ENCODE data around the gene SLC22A3.

DNA sequence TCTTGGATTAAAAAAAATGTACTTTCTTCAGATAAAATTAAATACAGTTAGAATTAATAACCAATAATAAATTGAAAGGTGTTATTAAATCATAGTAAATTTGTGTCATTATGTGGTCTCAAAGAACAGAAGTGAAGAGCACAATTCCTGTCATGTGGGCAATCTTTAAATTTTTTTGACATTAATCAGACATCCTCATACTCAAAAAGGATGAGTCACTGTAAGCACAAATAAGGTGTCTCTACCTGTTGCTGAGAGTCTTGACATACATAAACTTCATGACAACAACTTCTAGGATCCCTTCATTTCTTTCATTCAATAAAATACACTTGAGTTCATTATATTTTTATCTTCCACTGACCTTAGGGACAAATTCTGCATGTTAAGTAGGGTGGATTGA is 76.1 kb downstream of the SLC22A3 start:
- TF ChIP-seq, protein P1, sequence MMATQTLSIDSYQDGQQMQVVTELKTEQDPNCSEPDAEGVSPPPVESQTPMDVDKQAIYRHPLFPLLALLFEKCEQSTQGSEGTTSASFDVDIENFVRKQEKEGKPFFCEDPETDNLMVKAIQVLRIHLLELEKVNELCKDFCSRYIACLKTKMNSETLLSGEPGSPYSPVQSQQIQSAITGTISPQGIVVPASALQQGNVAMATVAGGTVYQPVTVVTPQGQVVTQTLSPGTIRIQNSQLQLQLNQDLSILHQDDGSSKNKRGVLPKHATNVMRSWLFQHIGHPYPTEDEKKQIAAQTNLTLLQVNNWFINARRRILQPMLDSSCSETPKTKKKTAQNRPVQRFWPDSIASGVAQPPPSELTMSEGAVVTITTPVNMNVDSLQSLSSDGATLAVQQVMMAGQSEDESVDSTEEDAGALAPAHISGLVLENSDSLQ (IDR thresholded peaks at IDR 0.05): no peak
- TF ChIP-seq LEF1 (IDR thresholded peaks at IDR 0.05; ENCODE audit: borderline replicate concordance) (no peak), FOXA1 (IDR thresholded peaks at IDR 0.05) (no peak), FOXK2 (IDR thresholded peaks at IDR 0.05) (no peak), TARDBP (IDR thresholded peaks at IDR 0.05) (no peak), FOXM1 (IDR thresholded peaks at IDR 0.05; ENCODE audit: borderline replicate concordance) (no peak), ZNF384 (IDR thresholded peaks at IDR 0.05) (no peak)
